Gastrocnemius medialis (tissue), 4 donors: ENCODE data around the gene REXO5. TPM values are rescaled to one million over a fixed set of nuclear protein-coding genes. Genes with fewer than 3 reads are reported as not detected.
"Not testable (repeated sequence)": the region's sequence is repeated elsewhere in the genome, so short reads cannot be mapped to it uniquely, and the experiment has no call there.

Experiments used
- ATAC-seq, 2 donors: fragments of 150-250 bp; one replicate each; pipeline ENCODE4 v1.9.1; 2016
- DNase-seq, 2 donors: peaks; one replicate each; pipeline ENCODE4 v3.0.0-alpha.2; 2019
- H3K27ac ChIP-seq, 4 donors: fragments of 200-600 bp; sonication (generic); 1 replicate in 1 of 4; 2 replicates in 3 of 4; pipeline ENCODE4 v1.5.1; 2016 to 2018; ENCODE audit warnings: mild to moderate bottlenecking in 2 of 4, moderate library complexity in 1 of 4
- H3K27me3 ChIP-seq, 3 donors: fragments of 200-600 bp; sonication (generic) in 2 of 3; 1 replicate in 1 of 3; 2 replicates in 2 of 3; pipeline versions ENCODE4 v1.5.1 to v1.6.0; 2016 to 2019; ENCODE audit warnings: mild to moderate bottlenecking in 1 of 3, moderate library complexity in 1 of 3
- H3K36me3 ChIP-seq, 2 donors: fragments of 200-600 bp; sonication (generic) in 1 of 2; one replicate each; pipeline ENCODE4 v1.5.1; 2017 to 2018
- H3K4me1 ChIP-seq, 2 donors: fragments of 200-600 bp; sonication (generic) in 1 of 2; one replicate each; pipeline ENCODE4 v1.5.1; 2016 to 2017; ENCODE audit warnings: mild to moderate bottlenecking in 2 of 2
- H3K4me3 ChIP-seq, 4 donors: fragments of 200-600 bp; sonication (generic) in 3 of 4; 1 replicate in 1 of 4; 2 replicates in 3 of 4; pipeline ENCODE4 v1.5.1; 2016 to 2019; ENCODE audit warnings: mild to moderate bottlenecking in 2 of 4
- H3K9me3 ChIP-seq, 3 donors: fragments of 200-600 bp; sonication (generic) in 2 of 3; 1 replicate in 1 of 3; 2 replicates in 2 of 3; pipeline ENCODE4 v1.5.1; 2016 to 2019
- POLR2A ChIP-seq, 2 donors: fragments of 450-650 bp; IDR thresholded peaks; one replicate each; pipeline ENCODE4 v1.6.1; 2017; ENCODE audit warnings: antibody characterized with exemption in 2 of 2, mild to moderate bottlenecking in 2 of 2, moderate library complexity in 2 of 2
- in situ Hi-C, 4 donors: fragments of 200-750 bp; cut with MboI; loops; one replicate each; pipeline versions ENCODE4 v1.15.0 to v1.8.0; 2017; ENCODE audit warnings: low sequenced_read_pairs in 4 of 4
- intact Hi-C: fragments of 100-400 bp; cut with DNase I; formaldehyde crosslinking; loops from one replicate; pipeline ENCODE4 v1.15.1; 2023; ENCODE audit warnings: low total_unique reads
- total RNA-seq, 4 donors: library from RNA; depleted of rRNA; stranded (reverse); fragments of >200 nt; gene quantifications; one replicate each; pipeline versions ENCODE4 v1.1.0 to v1.2.3, GENCODE V29; 2016
- TF ChIP-seq, protein P1 (sequence below), 5 experiments: fragments of 450-650 bp in 3 of 5; fragments of 200-600 bp in 2 of 5; sonication (generic) in 2 of 5; IDR thresholded peaks in 4 of 5; conservative IDR thresholded peaks in 1 of 5; 1 replicate in 4 of 5; 2 replicates in 1 of 5; pipeline ENCODE4 v1.5.1; 2016 to 2019; ENCODE audit warnings: antibody characterized with exemption in 5 of 5, mild to moderate bottlenecking in 3 of 5, moderate library complexity in 3 of 5

The REXO5 gene
- total RNA-seq, 4 donors from 2014 or later = 0.52 to 3.1 (median 1.6) TPM

- Histone ChIP-seq H3K27me3 (no peaks in the 10 kb centered on the region), H3K4me1 (no peaks in the 10 kb centered on the region), H3K27ac (peak within 1 kb of the TSS in 1 of 4 donors; percentile 24), H3K36me3 (no peaks in the 10 kb centered on the region), H3K9me3 (no peaks in the 10 kb centered on the region), H3K4me3 (peak within 1 kb of the TSS; percentile 7 to 35 (median 28))
- ATAC-seq = peak; percentile 80 to 81
- intact Hi-C loops (no loop called here), in situ Hi-C loops (no loop called here)
- peak in 1 of 2 donors; percentile 22 for DNase-seq
- TF ChIP-seq, protein P1, sequence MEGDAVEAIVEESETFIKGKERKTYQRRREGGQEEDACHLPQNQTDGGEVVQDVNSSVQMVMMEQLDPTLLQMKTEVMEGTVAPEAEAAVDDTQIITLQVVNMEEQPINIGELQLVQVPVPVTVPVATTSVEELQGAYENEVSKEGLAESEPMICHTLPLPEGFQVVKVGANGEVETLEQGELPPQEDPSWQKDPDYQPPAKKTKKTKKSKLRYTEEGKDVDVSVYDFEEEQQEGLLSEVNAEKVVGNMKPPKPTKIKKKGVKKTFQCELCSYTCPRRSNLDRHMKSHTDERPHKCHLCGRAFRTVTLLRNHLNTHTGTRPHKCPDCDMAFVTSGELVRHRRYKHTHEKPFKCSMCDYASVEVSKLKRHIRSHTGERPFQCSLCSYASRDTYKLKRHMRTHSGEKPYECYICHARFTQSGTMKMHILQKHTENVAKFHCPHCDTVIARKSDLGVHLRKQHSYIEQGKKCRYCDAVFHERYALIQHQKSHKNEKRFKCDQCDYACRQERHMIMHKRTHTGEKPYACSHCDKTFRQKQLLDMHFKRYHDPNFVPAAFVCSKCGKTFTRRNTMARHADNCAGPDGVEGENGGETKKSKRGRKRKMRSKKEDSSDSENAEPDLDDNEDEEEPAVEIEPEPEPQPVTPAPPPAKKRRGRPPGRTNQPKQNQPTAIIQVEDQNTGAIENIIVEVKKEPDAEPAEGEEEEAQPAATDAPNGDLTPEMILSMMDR (IDR thresholded peaks at IDR 0.05 in 4 of 5, conservative IDR thresholded peaks at IDR 0.05 in 1 of 5) = no peak
- no peak for TF ChIP-seq POLR2A (IDR thresholded peaks at IDR 0.05)
Measured at GRCh38 chr16:20763461-20764232, 42.7 kb upstream of the REXO5 start, which contains the start of gene ACSM3. TSS of gene ACSM3 (plus strand) at chr16:20764014. CDS start at chr16:20770035, 6,021 bp downstream.

DNA sequence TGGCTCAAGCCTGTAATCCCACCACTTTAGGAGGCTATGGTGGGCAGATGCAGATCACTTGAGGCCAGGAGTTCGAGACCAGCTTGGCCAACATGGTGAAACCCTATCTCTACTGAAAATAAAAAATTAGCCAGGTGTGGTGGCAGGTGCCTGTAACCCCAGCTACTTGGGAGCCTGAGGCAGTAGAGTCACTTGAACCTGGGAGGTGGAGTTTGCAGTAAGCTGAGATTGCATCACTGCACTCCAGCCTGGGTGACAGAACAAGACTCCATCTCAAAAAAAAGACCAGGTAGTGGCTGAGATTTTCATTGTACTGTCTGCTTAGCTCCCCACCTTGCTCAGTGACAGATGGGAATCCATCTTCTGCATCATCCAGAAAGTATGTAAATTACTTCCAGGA, 41.9 kb upstream of the REXO5 start:
- H3K4me1 ChIP-seq, H3K36me3 ChIP-seq, H3K4me3 ChIP-seq, H3K27me3 ChIP-seq, H3K27ac ChIP-seq, ATAC-seq, intact Hi-C loops, H3K9me3 ChIP-seq, in situ Hi-C loops, DNase-seq: not testable (repeated sequence)

DNA sequence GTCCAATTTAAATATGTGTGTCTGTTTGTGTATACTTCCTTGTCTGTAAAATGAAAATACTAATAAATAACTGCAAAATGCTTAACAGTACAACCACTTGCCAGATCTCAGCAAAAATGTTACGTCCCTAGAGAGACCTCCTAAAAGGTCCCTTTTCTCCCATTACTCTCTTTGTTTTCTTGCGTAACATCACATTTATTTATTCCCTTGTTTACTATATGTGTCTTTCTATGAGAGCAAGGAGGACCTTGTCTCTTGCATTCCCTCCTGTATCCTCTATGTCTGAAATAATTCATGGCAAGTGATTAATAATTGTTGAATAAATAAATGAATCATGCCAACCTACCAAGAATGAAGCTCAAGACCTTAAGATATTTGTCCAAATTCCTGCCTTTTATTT, 40.6 kb upstream of the REXO5 start:
- in situ Hi-C loops = no loop called here
- Histone ChIP-seq H3K9me3 (no peaks in the 10 kb centered on the region), H3K27me3 (no peaks in the 10 kb centered on the region), H3K36me3 (no peaks in the 10 kb centered on the region), H3K4me1 (no peaks in the 10 kb centered on the region), H3K27ac (no peak overlapping the region), H3K4me3 (no peak overlapping the region)
- ATAC-seq (no peak), DNase-seq (no peak)
- intact Hi-C loops = no loop called here
- TF ChIP-seq POLR2A (IDR thresholded peaks at IDR 0.05) = no peak
- TF ChIP-seq, protein P1 (IDR thresholded peaks at IDR 0.05 in 4 of 5, conservative IDR thresholded peaks at IDR 0.05 in 1 of 5) = no peak

DNA sequence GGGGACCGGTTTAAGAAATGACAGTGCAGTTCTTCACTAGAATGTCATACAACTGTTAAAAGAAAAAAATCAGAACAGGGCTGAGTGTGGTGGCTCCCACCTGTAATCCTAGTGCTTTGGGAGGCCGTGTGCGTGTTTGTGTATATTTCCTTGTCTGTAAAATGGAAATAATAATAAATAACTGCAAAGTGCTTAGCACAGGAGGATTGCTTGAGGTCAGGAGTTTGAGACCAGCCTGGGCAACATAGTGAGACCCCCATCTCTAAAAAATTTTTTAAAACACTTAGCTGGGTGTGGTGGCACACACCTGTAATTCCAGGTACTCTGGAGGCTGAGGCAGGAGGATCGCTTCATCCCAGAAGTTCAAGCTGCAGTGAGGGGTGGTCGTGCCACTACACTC, 40.0 kb upstream of the REXO5 start:
- no peak overlapping the region for H3K27ac ChIP-seq
- H3K9me3 ChIP-seq = no peaks in the 10 kb centered on the region
- no peaks in the 10 kb centered on the region for H3K36me3 ChIP-seq
- H3K27me3 ChIP-seq = no peaks in the 10 kb centered on the region
- DNase-seq (no peak), ATAC-seq (no peak)
- H3K4me3 ChIP-seq = no peak overlapping the region
- intact Hi-C loops = no loop called here
- TF ChIP-seq POLR2A (IDR thresholded peaks at IDR 0.05) = no peak
- TF ChIP-seq, protein P1 (IDR thresholded peaks at IDR 0.05 in 4 of 5, conservative IDR thresholded peaks at IDR 0.05 in 1 of 5) = no peak
- in situ Hi-C loops = no loop called here
- no peaks in the 10 kb centered on the region for H3K4me1 ChIP-seq

DNA sequence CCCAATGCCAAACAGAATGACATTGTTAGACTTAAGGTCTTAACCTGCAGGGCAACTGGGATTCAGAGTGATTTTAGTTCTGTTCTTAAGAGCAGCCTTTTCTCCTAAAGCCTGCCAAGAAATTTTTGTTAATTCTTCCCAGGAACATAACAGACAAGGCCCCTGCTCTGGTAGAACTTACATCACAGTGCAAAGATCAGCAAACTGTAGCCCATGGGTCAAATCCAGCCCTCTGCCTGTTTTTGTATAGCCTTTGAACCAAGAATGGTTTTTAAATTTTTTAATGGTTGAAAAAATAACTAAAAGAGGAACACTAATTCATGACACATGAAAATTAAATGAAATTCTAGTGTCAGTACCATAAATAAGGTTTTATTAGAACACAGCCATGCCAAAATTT, 38.8 kb upstream of the REXO5 start:
- no peak for ATAC-seq
- intact Hi-C loops = no loop called here
- DNase-seq = no peak
- Histone ChIP-seq H3K27me3 (no peaks in the 10 kb centered on the region), H3K27ac (no peak overlapping the region), H3K9me3 (no peaks in the 10 kb centered on the region), H3K4me3 (no peak overlapping the region), H3K4me1 (no peaks in the 10 kb centered on the region), H3K36me3 (no peaks in the 10 kb centered on the region)
- in situ Hi-C loops = no loop called here
- TF ChIP-seq, protein P1 (IDR thresholded peaks at IDR 0.05 in 4 of 5, conservative IDR thresholded peaks at IDR 0.05 in 1 of 5) = no peak
- no peak for TF ChIP-seq POLR2A (IDR thresholded peaks at IDR 0.05)
